NCI-H1436 (cell line): Measurements from ENCODE around the gene PPP2R5C.
"Not testable (repeated sequence)": the region's sequence is repeated elsewhere in the genome, so short reads cannot be mapped to it uniquely, and the experiment has no call there.

Experiments
- DNase-seq: peaks from one replicate; lab custom pipeline; 2025; lab: John Stamatoyannopoulos, UW

Gene PPP2R5C

DNA sequence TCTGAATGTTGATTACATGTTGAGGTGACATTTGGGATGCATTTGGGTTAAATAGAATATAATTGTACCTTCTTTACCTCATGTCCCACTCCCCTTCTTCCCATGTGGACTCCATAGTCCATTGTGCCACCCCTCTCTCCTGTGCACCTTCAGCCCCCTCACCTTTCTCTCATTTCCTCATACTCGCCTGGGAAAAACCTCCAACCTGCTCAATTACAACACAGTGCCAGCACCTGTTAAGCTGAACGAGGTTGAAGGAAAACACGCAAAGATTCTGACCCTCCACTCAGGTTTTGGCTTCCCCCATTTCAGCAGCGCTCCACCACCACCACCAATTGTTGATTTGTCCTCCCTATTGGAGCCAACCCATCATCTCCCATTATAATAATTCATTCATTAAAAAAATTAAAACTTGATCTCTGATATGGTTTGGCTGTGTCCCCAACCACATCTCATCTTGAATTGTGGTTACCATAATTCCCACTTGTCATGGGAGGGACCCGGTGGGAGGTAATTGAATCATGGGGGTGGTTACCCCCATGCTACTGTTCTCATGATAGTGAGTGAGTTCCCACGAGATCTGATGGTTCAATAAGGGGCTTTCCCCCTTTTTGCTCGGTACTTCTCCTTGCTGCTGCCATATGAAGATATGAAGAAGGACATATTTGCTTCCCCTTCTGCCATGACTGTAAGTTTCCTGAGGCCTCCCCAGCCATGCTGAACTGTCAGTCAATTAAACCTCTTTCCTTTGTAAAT is 33.7 kb upstream of the PPP2R5C start:
- no peak for DNase-seq

DNA sequence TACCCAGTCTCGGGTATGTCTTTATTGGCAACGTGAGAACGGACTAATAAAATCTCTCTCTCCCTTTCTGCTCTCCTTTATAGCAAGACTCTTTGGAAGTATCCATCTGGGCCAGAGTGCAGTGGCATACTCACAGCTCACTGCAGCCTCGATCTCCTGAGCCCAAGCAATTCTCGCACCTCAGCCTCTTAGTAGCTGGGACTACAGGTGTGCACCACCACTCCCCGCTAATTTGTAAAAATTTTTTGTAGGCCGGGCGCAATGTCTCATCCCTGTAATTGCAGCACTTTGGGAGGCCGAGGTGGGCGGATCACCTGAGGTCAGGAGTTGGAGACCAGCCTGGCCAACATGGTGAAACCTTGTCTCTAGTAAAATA is 33.2 kb upstream of the PPP2R5C start:
- no peak for DNase-seq

DNA sequence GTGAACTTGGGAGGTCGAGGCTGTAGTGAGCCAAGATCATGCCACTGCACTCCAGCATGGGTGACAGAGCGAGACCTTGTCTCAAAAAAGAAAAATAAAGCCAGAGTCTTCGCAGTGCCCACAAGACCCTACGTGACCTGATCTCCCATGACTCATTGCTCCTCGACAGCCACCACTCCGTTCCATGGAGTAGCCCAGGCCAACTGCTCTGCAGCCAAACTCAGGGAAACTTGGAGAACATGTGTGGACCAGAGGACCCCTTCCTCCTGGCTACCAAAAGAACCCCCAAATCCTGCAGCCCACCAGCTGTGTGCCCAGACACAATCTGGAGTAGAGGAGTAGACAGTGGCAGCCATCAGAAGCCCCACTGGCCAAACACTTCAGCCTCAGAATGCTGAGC is 32.1 kb upstream of the PPP2R5C start:
- DNase-seq, result no peak

DNA sequence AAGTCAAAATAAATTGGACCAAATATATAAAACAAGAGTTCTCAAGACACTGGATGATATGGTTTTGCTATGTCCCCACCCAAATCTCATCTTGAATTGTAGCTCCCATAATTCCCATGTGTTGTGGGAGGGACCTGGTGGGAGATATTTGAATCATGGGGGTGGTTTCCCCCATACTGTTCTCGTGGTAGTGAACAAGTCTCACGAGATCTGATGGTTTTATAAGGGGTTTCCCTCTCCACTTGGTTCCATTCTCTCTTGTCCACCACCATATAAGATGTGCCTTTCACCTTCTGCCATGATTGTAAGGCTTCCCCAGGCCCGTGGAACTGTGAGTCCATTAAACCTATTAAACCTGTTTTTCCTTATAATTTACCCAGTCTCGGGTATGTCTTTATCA is 31.4 kb upstream of the PPP2R5C start:
- DNase-seq, result not testable (repeated sequence)

DNA sequence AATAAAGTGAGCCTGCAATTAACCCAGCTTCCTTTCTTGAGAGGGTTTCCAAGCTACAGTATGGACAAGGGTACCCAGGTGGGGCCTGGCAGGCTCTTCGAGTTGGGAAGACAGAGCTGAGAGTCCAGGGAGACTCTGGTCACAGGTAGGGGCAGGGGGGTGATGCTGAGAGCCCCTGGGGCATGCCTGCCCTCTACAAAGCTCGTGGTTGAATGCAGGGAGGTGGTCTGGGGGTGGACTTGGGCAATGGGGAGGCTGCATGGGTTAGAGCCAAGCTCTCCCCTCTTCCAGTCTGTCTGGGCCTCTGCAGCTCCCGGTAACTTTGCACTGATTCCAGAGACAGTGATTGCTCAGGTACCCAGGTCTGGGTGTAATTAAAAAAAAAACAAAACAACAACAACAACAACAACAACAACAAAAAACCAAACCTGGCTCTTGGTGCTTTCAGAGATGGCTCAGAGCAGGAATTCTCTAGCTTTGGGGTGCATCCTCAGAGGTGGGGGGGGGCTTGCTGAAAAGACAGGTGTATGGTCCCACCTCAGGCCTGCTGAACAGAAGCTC is 30.8 kb upstream of the PPP2R5C start:
- no peak for DNase-seq

DNA sequence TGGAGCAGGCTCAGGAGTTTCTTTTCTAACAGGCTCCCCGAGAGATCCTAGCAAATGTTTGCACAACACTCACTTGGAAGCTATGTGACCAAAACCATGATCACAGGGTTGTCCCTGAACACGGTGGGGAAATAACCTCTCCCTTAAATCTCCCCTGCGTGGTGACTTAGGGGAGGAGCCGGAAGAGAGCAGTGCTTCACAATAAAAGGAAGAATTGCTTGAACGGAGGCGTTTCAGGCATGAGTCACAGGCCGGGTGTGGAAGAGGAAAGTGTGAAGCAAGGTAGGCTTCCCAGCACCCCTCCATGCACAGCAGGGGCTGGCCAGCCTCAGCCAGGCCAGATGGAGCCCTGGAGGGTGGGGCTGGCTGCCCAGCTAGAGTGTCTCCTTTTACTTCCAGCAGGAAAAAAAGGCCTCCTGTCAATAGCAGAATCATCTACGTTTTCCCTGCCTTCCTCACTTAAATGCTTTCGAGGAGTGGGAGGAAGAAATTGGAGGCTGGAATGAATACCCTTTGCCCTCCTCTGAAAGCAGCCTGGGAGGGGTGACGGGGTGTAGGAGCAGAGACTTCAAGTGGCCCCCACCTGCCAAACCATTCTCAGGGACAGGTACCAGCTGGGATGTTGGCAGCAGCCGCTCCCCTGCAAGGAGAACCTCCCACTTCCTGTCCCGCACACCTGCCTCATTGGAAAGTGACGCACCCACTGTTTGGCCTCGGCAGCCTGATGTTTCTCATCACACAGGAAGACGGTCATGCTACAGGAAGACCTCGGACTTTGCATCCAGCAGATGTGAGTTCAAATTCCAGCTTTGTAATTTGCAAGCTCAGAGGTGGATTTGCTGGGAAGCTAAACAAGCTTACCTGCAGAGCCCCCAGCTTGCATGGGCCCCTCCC is 30.1 kb upstream of the PPP2R5C start:
- peak; percentile 58 for DNase-seq

DNA sequence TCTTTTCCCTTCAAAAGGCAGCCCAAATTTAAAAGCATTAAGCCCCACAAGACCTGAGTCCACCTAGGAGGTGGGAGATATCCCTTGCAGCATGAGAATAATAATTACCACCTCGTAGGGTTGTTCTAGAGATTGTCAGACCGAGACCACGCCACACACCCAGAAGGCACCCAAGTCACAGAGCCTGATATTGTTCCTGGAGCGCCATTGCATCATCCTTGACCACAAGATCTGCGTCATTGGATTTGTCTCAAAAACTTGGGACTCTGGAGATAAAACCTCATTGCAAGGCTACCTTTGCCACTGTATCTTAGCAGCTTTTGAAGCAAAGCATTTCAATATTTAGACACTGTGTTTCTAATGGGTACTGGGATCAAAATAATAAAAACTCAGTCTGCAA is 29.4 kb upstream of the PPP2R5C start:
- no peak for DNase-seq

DNA sequence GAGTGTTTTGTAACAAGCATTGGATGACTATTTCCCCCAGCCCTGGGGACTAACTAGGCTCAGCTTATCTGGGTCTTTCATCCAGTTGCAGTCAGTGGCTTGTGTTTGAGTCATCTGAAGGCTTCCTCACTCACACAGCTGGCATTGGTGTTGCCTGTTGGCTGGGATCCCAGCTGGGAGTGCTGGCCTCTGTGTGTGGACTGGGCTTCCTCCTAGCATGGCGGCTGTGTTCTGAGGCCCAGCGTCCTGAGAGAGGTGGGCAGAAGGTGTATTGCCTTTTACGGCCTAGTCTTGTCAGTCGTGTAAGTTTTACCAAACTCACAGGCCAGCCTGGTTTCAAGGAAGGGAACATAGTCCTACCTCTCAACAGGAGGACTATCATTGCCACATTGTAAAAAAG is 28.3 kb upstream of the PPP2R5C start:
- no peak for DNase-seq

DNA sequence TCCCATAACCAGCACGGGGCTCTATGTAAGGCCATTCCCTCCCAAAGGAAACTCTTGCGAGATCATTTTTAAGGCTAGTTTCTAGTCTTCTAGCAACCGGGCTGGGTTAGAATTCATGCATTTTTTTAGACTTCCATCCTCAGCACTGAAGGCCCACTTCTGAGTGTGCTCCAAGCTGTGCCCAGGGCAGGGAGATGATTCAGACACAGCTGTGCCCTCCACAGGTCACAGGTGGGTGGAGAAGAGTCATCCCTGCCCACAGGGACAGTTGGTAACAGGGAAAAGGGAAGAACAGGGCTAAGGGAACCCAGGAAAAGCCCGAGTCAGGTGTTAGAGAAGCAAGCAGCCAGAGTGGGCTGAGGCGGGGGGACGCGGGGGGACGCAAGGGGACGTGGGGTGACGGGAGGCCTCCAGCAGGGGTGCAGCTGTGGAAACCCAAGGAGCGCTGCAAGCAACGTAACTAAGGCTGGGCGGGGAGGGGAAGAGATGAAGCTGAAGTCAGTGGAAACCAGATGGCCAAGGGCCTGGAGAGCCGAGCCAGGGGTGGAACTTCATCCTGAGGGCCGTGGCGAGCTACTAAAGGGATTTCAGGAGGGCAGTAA is 27.2 kb upstream of the PPP2R5C start:
- DNase-seq, result no peak

DNA sequence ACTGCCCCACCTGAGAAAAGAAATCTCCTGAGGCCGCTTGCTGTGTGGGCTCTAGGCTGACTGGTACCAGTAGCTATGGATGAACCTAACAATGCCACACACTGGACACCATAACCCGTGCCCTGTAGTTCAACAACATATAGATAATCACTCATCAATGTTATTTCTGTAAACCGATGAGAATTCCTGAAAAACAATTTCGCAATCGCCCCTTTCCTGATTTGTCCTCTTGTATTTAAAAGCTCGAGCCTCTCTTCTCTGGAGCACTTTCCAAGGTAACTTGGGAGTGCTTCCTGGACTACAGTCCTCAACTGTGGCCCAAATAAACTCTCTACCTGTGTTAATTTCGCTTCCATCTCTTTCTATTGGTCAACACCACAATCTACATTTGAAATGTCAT is 26.1 kb upstream of the PPP2R5C start:
- no peak for DNase-seq

DNA sequence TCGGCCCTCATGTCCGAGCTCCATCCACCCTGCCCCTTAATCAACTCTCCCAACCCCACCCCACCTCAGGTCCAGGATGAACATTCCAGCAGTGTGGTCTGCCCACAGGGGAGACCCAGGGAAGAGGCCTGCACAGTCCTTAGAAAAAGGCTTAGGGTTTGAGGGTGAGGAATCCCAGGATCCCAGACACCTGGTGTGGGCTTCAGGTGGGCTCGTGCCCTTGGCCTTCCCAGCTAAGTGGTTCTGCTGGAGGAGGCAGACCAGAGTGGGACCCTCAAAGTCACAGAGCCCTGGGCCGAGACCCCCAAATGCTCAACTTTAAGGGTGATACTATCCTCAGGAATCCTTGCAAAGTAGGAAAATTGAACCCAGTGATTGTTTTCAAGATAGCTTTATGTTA is 25.4 kb upstream of the PPP2R5C start:
- no peak for DNase-seq

DNA sequence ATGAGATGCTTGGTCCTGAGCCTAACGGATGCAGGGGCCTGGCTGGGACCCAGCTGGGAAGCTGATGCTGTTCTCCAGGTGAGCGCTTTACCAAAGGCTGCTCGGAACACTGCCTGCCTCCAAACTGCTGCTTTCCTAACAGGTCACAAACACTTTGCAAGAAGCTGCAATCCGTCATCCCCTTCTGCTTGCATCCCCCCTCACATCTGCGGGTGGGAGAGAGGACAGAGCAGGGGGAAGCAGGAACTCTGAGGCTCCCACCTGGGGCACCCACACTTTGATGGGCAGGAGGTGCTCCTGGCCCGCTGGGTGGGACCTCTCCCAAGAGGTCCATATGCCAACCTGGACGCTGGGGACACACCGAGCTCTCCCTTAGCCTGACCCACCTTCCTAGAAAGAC is 24.9 kb upstream of the PPP2R5C start:
- no peak for DNase-seq

DNA sequence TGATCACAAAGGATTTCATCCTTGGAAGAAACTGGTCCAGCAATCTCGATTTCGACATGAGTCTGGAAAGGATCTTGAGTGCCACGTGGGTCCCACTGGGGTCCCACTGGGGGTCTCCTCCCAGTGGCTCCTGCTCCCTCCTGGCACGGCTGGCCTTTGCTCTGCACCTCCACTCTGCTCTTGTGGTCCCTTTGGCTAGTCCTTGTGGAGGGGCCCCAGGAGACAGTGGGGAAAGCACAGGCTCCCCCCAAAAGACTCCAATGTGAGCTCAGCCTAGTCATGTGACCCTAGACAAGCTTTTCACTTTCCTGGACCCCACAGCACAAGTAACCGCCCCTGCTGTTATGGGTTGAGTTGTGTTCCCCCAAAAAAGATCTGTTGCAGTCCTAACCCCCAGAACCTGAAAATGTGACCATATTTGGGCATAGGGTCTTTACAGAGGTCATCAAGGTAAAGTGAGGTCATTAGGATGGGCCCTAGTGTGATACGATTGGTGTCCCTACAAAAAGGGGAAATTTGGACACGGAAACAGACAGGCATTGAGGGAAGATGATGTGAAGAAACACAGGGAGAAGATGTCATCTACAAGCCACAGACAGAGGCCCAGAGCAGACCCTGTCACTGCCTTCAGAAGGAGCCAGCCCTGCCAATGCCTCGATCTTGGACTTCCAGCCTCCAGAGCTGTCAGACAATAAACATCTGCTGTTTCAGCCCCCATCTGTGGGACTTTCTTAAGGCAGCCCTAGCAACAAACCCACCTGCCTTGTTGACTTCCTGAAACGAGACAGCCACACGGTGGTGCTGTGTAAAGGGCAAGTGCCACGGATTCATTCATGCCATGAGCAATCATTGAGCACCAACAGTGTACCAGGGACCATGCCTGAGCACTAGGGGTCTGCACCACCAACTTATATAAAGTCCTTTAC is 23.8 kb upstream of the PPP2R5C start:
- DNase-seq, result no peak

DNA sequence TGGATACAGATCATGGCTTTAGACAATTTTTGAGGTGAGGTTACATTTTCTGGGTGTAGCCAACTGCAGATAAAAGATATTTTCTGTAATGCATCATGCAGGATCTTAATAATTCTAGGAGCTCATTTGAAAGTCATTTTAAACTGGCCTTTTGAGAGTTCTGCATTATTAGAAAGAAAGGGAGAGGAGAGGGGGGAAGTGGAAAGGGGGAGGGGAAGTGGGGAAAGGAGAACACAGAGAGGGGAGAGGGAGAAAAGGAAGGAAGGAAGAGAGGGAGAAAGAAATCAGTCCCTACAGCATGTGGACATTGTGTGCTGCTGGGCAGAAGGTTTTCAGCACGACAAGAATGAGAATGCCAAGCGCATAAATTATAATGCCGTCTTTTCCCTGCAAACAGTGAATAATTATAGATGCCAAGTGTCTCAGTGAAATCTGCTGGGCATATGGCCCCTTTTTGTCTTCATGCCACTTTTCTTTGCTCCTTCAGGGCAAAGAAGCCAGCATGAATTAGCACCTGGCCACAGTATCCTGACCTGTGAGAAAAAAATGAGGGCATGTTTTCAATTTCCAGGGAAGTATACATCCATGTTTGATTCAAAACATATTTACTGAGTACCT is 22.7 kb upstream of the PPP2R5C start:
- DNase-seq, result no peak

DNA sequence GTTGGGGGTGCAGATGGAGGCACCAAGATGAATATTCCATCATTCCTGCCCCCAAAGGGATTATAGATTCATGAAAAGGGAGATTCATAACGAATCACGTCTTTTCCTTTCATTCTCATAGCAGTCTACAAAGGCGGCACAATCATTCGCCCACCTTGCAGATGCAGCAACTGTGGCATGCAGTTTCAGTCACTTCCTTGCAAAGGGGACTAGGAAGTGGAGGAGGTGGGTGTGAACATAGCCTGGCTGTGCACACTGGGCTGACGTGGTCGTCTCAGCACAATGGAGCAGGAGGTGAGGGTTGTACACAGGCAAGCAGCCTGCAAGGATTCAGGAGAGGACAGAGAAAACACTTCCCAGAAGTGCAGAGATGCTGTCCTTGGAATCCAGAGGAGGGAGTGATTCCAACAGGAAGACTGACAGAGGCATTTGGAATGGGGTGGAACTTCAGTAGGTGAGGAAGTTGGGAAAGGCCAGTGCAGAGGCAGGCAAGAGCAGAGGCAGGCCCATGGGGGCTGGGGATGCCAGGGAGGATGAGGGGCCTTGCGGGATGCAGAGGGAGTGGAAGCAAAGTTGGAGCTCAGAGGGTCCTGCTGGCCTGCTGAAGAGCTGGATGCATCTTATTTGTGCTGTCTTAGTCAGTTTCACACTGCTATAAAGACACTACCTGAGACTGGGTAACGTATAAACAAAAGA is 21.9 kb upstream of the PPP2R5C start:
- DNase-seq, result no peak

DNA sequence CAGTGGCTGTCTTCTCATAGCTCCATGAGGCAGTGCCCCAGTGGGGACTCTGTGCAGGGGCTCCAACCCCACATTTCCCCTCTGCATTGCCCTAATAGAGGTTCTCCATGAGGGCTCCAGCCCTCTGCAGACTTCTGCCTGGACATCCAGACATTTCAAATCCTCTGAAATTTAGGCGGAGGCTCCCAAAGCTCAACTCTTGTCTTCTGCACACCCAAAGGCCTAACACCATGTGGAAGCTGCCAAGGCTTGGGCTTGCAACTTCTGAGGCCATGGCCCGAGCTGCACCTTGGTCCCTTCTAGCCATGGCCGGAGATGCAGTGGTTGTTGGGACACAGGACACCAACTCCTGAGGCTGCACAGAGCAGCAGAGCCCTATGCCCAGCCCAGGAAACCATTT is 20.5 kb upstream of the PPP2R5C start:
- no peak for DNase-seq

DNA sequence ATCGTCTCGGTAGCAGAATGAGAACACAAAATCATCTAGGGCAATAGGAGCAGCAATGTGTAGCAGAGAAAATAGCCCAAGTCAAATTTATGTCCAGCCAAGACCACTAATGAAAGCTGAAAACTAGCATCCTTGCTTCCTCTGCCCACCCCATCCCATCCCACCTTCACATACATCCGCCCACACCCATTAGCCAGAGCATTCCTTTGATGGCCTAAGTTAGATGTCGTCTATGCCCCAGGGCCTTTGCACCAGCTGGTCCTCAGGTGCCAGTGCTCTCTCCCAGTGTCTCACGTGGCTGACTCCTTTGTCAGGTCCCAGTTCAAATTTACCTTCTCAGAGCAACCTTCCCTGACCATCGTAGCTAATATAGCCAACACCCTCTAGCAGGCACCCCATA is 17.8 kb upstream of the PPP2R5C start:
- DNase-seq, result no peak

DNA sequence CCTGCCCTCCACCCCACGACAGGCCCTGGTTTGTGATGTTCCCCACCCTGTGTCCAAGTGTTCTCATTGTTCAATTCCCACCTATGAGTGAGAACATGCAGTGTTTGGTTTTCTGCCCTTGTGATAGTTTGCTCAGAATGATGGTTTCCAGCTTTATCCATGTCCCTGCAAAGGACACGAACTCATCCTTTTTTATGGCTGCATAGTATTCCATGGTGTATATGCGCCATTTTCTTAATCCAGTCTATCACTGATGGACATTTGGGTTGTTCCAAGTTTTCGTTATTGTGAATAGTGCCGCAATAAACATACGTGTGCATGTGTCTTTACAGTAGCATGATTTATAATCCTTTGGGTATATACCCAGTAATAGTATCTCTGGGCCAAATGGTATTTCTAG is 17.1 kb upstream of the PPP2R5C start:
- DNase-seq, result not testable (repeated sequence)

DNA sequence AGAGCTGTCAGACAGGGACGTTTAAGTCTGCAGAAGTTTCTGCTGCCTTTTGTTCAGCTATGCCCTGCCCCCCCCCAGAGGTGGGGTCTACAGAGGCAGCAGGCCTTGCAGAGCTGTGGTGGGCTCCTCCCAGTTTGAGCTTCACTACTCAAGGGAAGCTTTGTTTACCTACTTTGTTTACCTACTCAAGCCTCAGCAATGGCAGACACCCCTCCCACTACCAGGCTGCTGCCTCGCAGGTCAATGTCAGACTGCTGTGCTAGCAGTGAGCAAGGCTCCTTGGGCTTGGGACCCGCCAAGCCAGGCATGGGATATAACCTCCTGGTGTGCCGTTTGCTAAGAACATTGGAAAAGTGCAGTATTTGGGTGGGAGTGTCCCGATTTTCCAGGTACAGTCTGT is 11.8 kb upstream of the PPP2R5C start:
- DNase-seq, result not testable (repeated sequence)

DNA sequence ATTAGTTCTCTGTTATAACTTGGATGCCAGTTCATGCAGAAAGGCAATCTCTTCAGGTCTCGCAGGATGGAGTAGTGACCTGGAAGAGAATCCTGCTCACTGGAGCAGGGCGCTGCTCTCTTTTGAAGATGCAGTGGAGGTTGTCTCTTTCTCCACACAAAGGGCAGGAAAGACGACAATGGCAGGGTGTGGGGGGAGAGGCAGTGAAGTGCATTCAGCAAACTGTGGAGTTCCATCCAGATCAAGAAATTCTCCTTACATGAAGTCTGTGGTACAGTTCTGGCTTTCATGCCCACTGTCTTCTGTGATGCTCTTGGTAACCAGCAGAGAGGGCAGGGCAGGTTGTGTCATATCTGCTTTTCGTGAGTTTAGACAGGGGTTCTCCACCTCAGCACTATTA is 6.6 kb upstream of the PPP2R5C start:
- DNase-seq, result no peak
